Neural cell (in vitro differentiated cells): ENCODE data around the gene SLC41A3. TPM values are rescaled to one million over a fixed set of nuclear protein-coding genes. Genes with fewer than 3 reads are reported as not detected.

Experiments
- H2AFZ ChIP-seq: fragments of 200-600, 300-800 bp; sonication (generic), shearing (Covaris generic); 2 replicates; pipeline ENCODE4 v1.6.0; 2014; ENCODE audit warnings: low read depth, mild to moderate bottlenecking, antibody characterized with exemption, low read length, moderate library complexity
- H3F3A ChIP-seq: fragments of 200-600 bp; shearing (Covaris generic); 2 replicates; pipeline ENCODE4 v1.6.1; 2016; ENCODE audit warnings: mild to moderate bottlenecking, moderate library complexity, mixed read lengths, antibody characterized with exemption, low read length; ENCODE audit not compliant: insufficient read depth, poor library complexity, severe bottlenecking
- H3K27ac ChIP-seq: fragments of 200-600, 300-800 bp; sonication (generic), shearing (Covaris generic); 2 replicates; pipeline ENCODE4 v1.5.1; 2014; ENCODE audit warnings: mild to moderate bottlenecking, low read length, moderate library complexity
- H3K27me3 ChIP-seq: fragments of 300-800, 200-600 bp; sonication (generic), shearing (Covaris generic); 2 replicates; pipeline ENCODE4 v1.6.0; 2014; ENCODE audit warnings: mild to moderate bottlenecking, low read depth, low read length, moderate library complexity; ENCODE audit not compliant: insufficient read depth
- H3K36me3 ChIP-seq: fragments of 300-800, 200-600 bp; sonication (generic), shearing (Covaris generic); 2 replicates; pipeline ENCODE4 v1.5.1; 2014; ENCODE audit warnings: mild to moderate bottlenecking, antibody characterized with exemption, low read length, moderate library complexity; ENCODE audit not compliant: insufficient read depth
- H3K4me2 ChIP-seq: fragments of 300-800, 200-600 bp; sonication (generic), shearing (Covaris generic); 2 replicates; pipeline ENCODE4 v1.6.0; 2014; ENCODE audit warnings: mild to moderate bottlenecking, low read length
- H3K4me3 ChIP-seq: fragments of 300-800, 200-600 bp; sonication (generic), shearing (Covaris generic); 2 replicates; pipeline ENCODE4 v1.5.1; 2014; ENCODE audit warnings: mild to moderate bottlenecking, low read length, moderate library complexity
- H3K79me2 ChIP-seq: fragments of 200-600 bp; shearing (Covaris generic); replicated peaks from 2 replicates; pipeline ENCODE4 v1.6.0; 2014; ENCODE audit warnings: mild to moderate bottlenecking, low read length, moderate library complexity; ENCODE audit not compliant: insufficient read depth
- H3K9ac ChIP-seq: fragments of 300-800, 200-600 bp; sonication (generic), shearing (Covaris generic); 2 replicates; pipeline ENCODE4 v1.6.1; 2016; ENCODE audit warnings: mild to moderate bottlenecking, low read length, mixed read lengths
- H3K9me2 ChIP-seq: fragments of 200-600 bp; shearing (Covaris generic); 2 replicates; pipeline ENCODE4 v1.6.1; 2016; ENCODE audit warnings: mild to moderate bottlenecking, low read length, mixed read lengths; ENCODE audit not compliant: insufficient read depth
- H3K9me3 ChIP-seq: fragments of 200-600, 300-800 bp; sonication (generic), shearing (Covaris generic); 2 replicates; pipeline ENCODE4 v1.6.1; 2016; ENCODE audit warnings: mild to moderate bottlenecking, mixed run types, low read length, moderate library complexity, mixed read lengths
- H4K20me1 ChIP-seq: fragments of 200-600 bp; shearing (Covaris generic); 2 replicates; pipeline ENCODE4 v1.6.1; 2016; ENCODE audit warnings: mild to moderate bottlenecking, mixed run types; ENCODE audit not compliant: insufficient read depth
- CTCF ChIP-seq: fragments of 450-650 bp; IDR thresholded peaks from 2 replicates; pipeline ENCODE4 v1.5.1; 2014; ENCODE audit warnings: antibody characterized with exemption, mild to moderate bottlenecking, moderate library complexity; ENCODE audit not compliant: poor library complexity, severe bottlenecking
- EP300 ChIP-seq: fragments of 450-650 bp; conservative IDR thresholded peaks from 2 replicates; pipeline ENCODE4 v1.6.1; 2014; ENCODE audit warnings: antibody characterized with exemption, mild to moderate bottlenecking, moderate library complexity; ENCODE audit not compliant: poor library complexity, severe bottlenecking
- EZH2 ChIP-seq: fragments of 200-600, 300-800 bp; shearing (Covaris generic), sonication (generic); IDR thresholded peaks from 2 replicates; pipeline ENCODE4 v1.6.1; 2014; ENCODE audit warnings: antibody characterized with exemption, low read length, borderline replicate concordance, mild to moderate bottlenecking; ENCODE audit not compliant: insufficient read depth, poor library complexity, severe bottlenecking
- MXI1 ChIP-seq: fragments of 450-650 bp; conservative IDR thresholded peaks from 2 replicates; pipeline ENCODE4 v1.6.1; 2014; ENCODE audit warnings: antibody characterized with exemption, mild to moderate bottlenecking; ENCODE audit not compliant: poor library complexity, severe bottlenecking
- POLR2AphosphoS5 ChIP-seq: IDR thresholded peaks from 2 replicates; pipeline ENCODE4 v1.6.1; 2012
- RAD21 ChIP-seq: fragments of 450-650 bp; conservative IDR thresholded peaks from 2 replicates; pipeline ENCODE4 v1.6.1; 2014; ENCODE audit warnings: antibody characterized with exemption, mild to moderate bottlenecking, moderate library complexity
- REST ChIP-seq: IDR thresholded peaks from 2 replicates; pipeline ENCODE4 v1.6.1; 2012; ENCODE audit warnings: borderline replicate concordance
- SMC3 ChIP-seq: fragments of 450-650 bp; conservative IDR thresholded peaks from 2 replicates; pipeline ENCODE4 v1.6.1; 2014; ENCODE audit warnings: antibody characterized with exemption, mild to moderate bottlenecking, moderate library complexity; ENCODE audit not compliant: poor library complexity
- TAF1 ChIP-seq: IDR thresholded peaks from 2 replicates; pipeline ENCODE4 v1.6.1; 2012; ENCODE audit warnings: low read depth
- polyA plus RNA-seq: library from polyadenylated mRNA; depleted of rRNA; stranded (reverse); fragments of >200 nt; gene quantifications from 2 replicates; pipeline ENCODE4 v1.2.3, GENCODE V29; 2014

Gene SLC41A3
- polyA plus RNA-seq, 1 donor from 2014 or later: 80.0 TPM

DNA sequence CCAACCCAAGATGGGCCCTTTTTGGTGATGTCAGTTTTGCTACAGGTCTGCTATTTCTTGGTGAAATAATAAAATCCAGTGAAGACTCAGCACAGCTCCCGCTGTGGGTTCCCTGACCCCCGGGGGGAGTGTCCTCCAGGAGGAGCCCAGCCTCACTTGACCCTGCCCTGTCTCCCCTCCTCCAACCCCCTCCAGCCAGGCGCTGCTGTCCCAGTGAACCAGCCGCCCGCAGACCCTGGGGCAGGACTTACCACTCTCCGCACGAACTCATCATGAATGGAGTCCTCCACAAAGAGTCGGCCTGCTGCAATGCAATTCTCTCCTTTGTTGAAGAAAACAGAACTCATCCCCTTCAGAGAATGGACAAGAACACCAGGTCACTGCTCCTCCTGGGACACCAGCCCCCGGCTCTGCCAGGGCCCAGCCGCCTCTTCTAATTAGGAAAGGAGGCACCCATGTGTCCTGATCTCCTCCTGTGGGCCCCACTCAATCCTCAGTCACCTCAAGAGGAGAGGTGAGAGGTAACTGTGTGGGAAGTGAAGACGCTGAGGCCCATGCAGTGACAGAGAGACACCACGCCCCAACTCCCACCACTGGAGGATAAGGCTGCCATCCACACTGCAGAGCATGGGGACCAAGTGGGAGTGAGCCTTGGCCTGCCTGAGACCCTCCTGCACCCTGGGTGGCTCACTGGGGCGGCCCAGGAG lies 28.8 kb upstream of the SLC41A3 start:
- Histone ChIP-seq H3K36me3 (no peaks in the 10 kb centered on the region), H3K4me3 (no peak overlapping the region), H3K27ac (no peak overlapping the region), H3K9me2 (no peaks in the 10 kb centered on the region), H2AFZ (no peak overlapping the region), H3K9ac (no peak overlapping the region), H3K4me2 (no peak overlapping the region), H4K20me1 (no peaks in the 10 kb centered on the region), H3K9me3 (no peaks in the 10 kb centered on the region), H3K79me2 (no peaks in the 10 kb centered on the region), H3K27me3 (no peaks in the 10 kb centered on the region), H3F3A (no peaks in the 10 kb centered on the region)
- no peak for TF ChIP-seq MXI1
- TF ChIP-seq REST: no peak
- no peak for TF ChIP-seq CTCF
- no peak for TF ChIP-seq EZH2
- TF ChIP-seq TAF1: no peak
- no peak for TF ChIP-seq EP300
- no peak for TF ChIP-seq POLR2AphosphoS5
- no peak for TF ChIP-seq SMC3
- TF ChIP-seq RAD21: no peak

DNA sequence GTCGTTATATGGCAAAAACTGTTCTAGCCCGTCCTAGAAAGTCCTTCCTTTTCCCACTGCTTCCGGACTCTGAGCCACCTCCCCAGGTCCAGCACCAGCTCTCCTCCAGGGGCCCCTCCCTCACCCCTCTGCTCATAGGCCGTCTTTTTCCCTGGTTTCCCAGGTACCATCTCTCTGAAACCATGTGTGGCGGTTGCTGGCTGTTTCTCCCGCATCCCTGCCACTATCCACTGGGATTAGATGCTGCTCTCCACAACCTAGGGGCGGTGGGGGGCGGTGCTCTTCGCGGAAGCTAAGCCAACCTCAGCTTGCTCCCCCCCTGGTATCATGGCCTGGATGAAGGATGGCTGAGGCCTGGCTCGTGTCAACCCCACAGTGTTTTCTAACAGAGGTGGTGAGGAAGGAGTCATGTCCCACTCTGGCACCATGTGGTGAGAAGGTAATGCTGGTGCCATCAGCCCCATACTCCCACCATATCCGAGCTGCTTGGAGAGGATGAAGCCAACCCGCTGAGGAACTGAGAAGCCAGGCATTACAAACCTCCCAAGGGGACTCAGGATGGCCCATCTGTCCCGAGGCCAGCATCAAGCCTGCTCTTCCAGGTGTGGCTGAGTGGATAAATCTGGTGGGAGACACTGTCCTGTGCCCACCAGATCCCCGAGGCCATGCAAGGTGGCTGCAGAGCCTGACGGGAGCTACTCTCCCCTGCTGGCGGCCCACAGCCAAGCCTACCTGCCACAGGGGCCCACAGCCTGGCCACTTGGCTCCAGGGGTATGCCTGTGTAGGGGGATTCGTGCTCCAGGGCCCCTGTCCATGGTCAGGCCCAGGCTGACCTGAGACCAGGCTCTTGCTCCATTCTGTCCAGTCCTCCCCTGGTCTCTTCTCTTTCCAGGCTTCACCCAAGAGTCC lies 27.9 kb upstream of the SLC41A3 start:
- no peak overlapping the region for H3K9ac ChIP-seq
- TF ChIP-seq SMC3 (no peak), EP300 (no peak), MXI1 (no peak), REST (no peak), TAF1 (no peak), EZH2 (no peak), CTCF (no peak), RAD21 (no peak), POLR2AphosphoS5 (no peak)
- H3K27ac ChIP-seq: no peak overlapping the region
- H4K20me1 ChIP-seq: no peaks in the 10 kb centered on the region
- no peak overlapping the region for H3K4me2 ChIP-seq
- H3K9me2 ChIP-seq: no peaks in the 10 kb centered on the region
- no peaks in the 10 kb centered on the region for H3K79me2 ChIP-seq
- H3K36me3 ChIP-seq: no peaks in the 10 kb centered on the region
- H3K4me3 ChIP-seq: no peak overlapping the region
- H3F3A ChIP-seq: no peaks in the 10 kb centered on the region
- no peak overlapping the region for H2AFZ ChIP-seq
- no peaks in the 10 kb centered on the region for H3K27me3 ChIP-seq
- H3K9me3 ChIP-seq: no peaks in the 10 kb centered on the region
